Activated naive CD8-positive, alpha-beta T cell treated with anti-CD3 and anti-CD28 coated beads, Interleukin-2, amount 10 ng/mL, durations not matched to agents 7 days and 5 days (primary cell): ENCODE measurements around the gene MEGF9. TPM values are rescaled to one million over a fixed set of nuclear protein-coding genes. Genes with fewer than 3 reads are reported as not detected.

ENCODE experiments used
- ATAC-seq: fragments of 150-1000 bp; cut with Tn5 transposase; one replicate; pipeline ENCODE4 v1.10.0; 2021; ENCODE audit warnings: low read depth, moderate library complexity
- POLR2A ChIA-PET: fragments of 350-600 bp; sonication (Branson Sonifier 250); formaldehyde crosslinking; loops from one replicate; lab custom pipeline; 2021; ENCODE audit warnings: antibody characterized with exemption; lab: Charles Lee
- DNase-seq: peaks from one replicate; pipeline ENCODE4 v3.0.0; 2021
- H3K27ac Mint-ChIP-seq: one replicate; pipeline ENCODE4 v1.8.0; 2022; ENCODE audit warnings: mild to moderate bottlenecking, mixed read lengths
- H3K27me3 Mint-ChIP-seq: one replicate; pipeline ENCODE4 v1.8.0; 2022; ENCODE audit warnings: mild to moderate bottlenecking, moderate library complexity, mixed read lengths
- H3K36me3 Mint-ChIP-seq: one replicate; pipeline ENCODE4 v1.8.0; 2021; ENCODE audit warnings: mild to moderate bottlenecking, mixed read lengths
- H3K4me1 Mint-ChIP-seq: one replicate; pipeline ENCODE4 v1.8.0; 2021; ENCODE audit warnings: mixed read lengths
- H3K4me3 Mint-ChIP-seq: one replicate; pipeline ENCODE4 v1.8.0; 2022; ENCODE audit warnings: mild to moderate bottlenecking, moderate library complexity, mixed read lengths
- H3K9me3 Mint-ChIP-seq: one replicate; pipeline ENCODE4 v1.8.0; 2021; ENCODE audit warnings: mixed read lengths
- total RNA-seq, 2 experiments: library from RNA; stranded (reverse); gene quantifications; one replicate each; pipeline ENCODE4 v1.2.3, GENCODE V29; 2021

Gene MEGF9
- total RNA-seq, 2 experiments from 2014 or later, result 10.3 to 11.0 TPM

DNA sequence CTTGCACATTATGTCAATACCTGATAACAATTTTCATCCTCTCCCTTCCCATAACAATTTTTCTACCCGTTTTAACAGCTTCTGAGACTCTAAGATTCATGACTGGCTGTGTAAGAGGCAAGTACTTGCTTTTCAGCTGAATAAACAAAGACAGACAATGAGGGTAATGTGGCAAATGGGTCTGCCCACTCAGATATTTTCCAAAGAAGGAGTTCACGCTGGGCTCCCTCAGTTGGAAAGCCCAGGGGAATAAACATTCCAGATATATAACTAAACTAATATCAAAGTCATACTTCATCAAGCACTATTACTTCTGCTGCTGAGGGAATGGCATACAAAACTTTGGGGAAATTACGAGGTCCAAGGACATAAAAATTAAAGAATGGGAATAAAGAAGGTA is 24.4 kb downstream of the MEGF9 start:
- H3K4me3 Mint-ChIP-seq, result no peak overlapping the region
- DNase-seq, result no peak
- H3K36me3 Mint-ChIP-seq, result peaks cover 9% of the 10 kb centered on the region
- POLR2A ChIA-PET, result no interaction called here
- H3K27ac Mint-ChIP-seq, result no peak overlapping the region
- H3K27me3 Mint-ChIP-seq, result no peaks in the 10 kb centered on the region
- H3K9me3 Mint-ChIP-seq, result peaks cover 2% of the 10 kb centered on the region
- H3K4me1 Mint-ChIP-seq, result peaks cover 25% of the 10 kb centered on the region
- no peak for ATAC-seq

DNA sequence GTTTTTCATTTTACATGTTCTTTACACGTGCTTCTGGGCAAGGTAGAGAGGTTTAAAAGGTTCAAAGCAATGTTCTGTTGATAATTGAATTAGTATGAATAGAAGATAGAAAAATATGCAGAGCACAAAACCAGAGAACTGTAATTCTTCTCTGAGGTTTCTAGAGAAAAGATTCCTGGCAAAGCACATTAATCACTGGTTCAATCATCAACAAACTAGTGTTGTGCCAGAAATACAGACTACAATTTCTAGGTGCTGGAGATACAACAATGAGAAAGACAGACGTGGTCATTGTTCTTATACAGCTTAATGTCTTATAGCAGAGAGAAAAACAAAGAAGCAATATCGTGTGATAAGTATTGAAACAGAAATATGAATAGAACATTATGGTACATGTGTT is 25.5 kb downstream of the MEGF9 start:
- H3K4me3 Mint-ChIP-seq, result no peak overlapping the region
- no peaks in the 10 kb centered on the region for H3K27me3 Mint-ChIP-seq
- H3K9me3 Mint-ChIP-seq, result peaks cover 2% of the 10 kb centered on the region
- ATAC-seq (no peak), DNase-seq (no peak)
- H3K27ac Mint-ChIP-seq, result no peak overlapping the region
- peaks cover 16% of the 10 kb centered on the region for H3K4me1 Mint-ChIP-seq
- H3K36me3 Mint-ChIP-seq, result peaks cover 9% of the 10 kb centered on the region
- POLR2A ChIA-PET, result no interaction called here

DNA sequence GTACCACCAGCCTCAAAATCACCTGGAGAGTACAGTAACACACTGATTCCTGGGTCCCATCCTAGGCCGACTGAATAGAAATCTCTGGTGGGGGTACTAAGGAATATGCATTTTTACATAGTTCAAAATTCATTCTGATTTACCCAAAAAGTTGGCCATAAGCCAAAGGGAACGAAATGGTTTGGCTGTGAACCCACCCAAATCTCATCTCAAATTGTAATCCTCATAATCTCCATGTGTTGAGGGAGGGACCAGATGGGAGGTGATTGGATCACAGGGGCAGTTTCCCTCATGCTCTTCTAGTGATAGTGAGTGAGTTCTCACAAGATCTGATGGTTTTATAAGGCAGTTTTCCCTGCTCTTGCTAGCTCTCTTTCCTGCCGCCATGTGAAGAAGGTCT is 31.1 kb downstream of the MEGF9 start:
- peaks cover 6% of the 10 kb centered on the region for H3K36me3 Mint-ChIP-seq
- H3K27me3 Mint-ChIP-seq, result no peaks in the 10 kb centered on the region
- no peaks in the 10 kb centered on the region for H3K4me1 Mint-ChIP-seq
- DNase-seq (no peak), ATAC-seq (no peak)
- H3K4me3 Mint-ChIP-seq, result no peak overlapping the region
- no peak overlapping the region for H3K27ac Mint-ChIP-seq
- H3K9me3 Mint-ChIP-seq, result peaks cover 2% of the 10 kb centered on the region
- POLR2A ChIA-PET, result no interaction called here

DNA sequence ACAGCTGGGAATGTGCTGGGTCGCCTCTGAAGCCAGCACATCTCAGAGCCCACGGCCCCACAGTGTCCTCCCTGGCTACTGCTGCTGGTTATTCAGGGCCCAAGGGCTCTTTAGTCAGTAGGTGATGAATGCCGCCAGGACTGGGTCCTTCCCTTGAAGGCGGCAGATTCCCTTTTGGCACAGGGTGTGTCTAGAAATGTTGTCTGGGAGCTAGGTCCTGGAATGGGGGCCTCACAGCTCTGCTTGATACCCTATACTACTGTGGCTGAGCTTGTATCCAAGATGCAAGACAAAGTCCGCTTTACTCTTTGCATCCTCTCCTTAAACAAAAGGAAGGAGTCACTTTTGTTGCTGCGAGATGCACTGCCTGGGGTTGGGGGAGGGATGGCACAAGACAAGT is 33.1 kb downstream of the MEGF9 start:
- Mint-ChIP-seq H3K36me3 (peaks cover 6% of the 10 kb centered on the region), H3K4me1 (no peaks in the 10 kb centered on the region), H3K4me3 (no peak overlapping the region), H3K27ac (no peak overlapping the region), H3K9me3 (peaks cover 2% of the 10 kb centered on the region), H3K27me3 (no peaks in the 10 kb centered on the region)
- POLR2A ChIA-PET, result no interaction called here
- DNase-seq (no peak), ATAC-seq (no peak)

DNA sequence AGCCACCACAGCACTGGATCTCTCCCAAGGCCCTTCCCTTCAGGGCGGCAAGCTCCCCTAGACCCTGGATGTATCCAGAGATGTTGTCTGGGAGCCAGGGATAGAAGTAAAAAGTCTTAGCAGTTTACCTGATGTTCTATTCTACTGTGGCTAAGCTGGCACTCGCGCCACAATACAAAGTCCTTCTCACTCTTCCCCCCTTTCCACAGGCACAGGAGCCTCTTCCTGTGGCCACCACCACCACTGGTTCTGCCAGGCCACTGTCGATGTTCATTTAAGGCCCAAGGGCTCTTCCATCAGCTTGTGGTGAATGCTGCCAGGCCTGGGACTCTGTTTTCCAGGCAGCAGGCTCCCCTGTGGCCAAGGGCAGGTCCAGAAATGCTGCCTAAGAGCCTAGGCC is 33.7 kb downstream of the MEGF9 start:
- H3K4me1 Mint-ChIP-seq, result no peaks in the 10 kb centered on the region
- H3K4me3 Mint-ChIP-seq, result no peak overlapping the region
- DNase-seq (no peak), ATAC-seq (no peak)
- H3K36me3 Mint-ChIP-seq, result peaks cover 4% of the 10 kb centered on the region
- H3K27ac Mint-ChIP-seq, result no peak overlapping the region
- no peaks in the 10 kb centered on the region for H3K27me3 Mint-ChIP-seq
- POLR2A ChIA-PET, result no interaction called here
- H3K9me3 Mint-ChIP-seq, result no peaks in the 10 kb centered on the region

DNA sequence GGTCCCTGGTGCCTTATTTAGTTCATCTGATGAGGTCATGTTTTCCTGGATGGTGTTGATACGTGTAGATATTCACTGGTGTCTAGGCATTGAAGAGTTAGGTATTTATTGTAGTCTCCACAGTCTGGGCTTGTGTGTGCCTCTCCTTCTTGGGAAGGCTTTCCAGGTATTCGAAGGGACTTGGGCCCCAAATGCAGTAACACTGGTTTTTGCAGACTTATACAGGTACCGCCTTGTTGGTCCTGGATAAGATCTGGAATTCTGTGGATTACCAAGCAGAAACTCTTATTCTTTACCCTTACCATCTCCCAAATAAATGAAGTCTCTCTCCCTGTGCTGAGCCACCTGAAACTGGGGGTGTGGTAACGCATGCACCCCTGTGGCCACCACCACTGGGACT is 34.1 kb downstream of the MEGF9 start:
- DNase-seq, result no peak
- Mint-ChIP-seq H3K9me3 (no peaks in the 10 kb centered on the region), H3K27me3 (no peaks in the 10 kb centered on the region), H3K4me3 (no peak overlapping the region), H3K36me3 (peaks cover 4% of the 10 kb centered on the region), H3K27ac (no peak overlapping the region), H3K4me1 (no peaks in the 10 kb centered on the region)
- ATAC-seq, result no peak
- POLR2A ChIA-PET, result no interaction called here

DNA sequence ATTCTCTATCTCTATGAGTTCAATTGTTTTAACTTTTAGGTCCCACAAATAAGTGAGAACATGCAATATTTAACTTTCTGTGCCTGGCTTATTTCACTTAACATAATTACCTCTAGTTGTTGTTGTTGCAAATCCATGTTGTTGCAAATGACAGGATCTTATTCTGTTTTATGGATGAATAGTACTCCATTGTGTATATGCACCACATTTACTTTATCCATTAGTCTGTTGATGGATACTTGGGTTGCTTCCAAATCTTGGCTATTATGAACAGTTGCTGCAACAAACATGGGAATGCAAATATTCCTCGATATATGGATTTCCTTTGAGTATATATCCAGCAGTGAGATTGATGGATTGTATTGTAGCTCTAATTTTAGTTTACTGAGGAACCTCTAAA is 36.3 kb downstream of the MEGF9 start:
- DNase-seq (no peak), ATAC-seq (no peak)
- Mint-ChIP-seq H3K36me3 (peaks cover 4% of the 10 kb centered on the region), H3K9me3 (no peaks in the 10 kb centered on the region), H3K4me1 (no peaks in the 10 kb centered on the region), H3K27ac (no peak overlapping the region), H3K4me3 (no peak overlapping the region), H3K27me3 (no peaks in the 10 kb centered on the region)
- POLR2A ChIA-PET, result no interaction called here

DNA sequence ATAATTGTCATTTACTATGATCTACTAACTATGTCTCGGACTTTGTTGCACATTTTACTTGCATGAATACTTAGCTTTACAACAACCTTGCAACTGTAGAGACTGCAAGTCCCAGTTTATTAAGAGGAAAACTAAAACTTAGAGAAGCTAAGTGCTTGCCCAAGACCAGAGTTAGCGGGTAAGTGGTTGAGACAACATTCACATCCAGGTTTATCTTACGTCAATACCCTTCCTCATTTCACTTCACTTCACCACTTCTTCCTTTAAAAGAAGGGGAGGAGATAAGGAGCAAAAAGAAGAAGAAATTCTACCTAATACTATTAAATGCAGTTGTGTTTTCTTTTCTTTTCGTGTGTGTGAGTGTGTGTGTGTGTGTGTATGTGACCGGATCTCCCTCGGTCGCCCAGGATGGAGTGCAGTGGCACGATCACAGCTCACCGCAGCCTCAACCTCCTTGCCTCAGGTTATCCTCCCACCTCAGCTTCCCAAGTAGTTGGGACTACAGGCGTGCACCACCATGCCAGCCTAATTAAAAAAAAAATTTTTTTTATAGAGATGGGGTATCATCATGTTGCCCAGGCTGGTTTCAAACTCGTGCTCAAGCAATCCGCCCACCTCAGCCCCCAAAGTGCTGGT is 37.4 kb downstream of the MEGF9 start:
- Mint-ChIP-seq H3K27ac (no peak overlapping the region), H3K4me1 (no peaks in the 10 kb centered on the region), H3K9me3 (no peaks in the 10 kb centered on the region), H3K36me3 (peaks cover 4% of the 10 kb centered on the region), H3K4me3 (no peak overlapping the region), H3K27me3 (no peaks in the 10 kb centered on the region)
- POLR2A ChIA-PET, result no interaction called here
- DNase-seq (no peak), ATAC-seq (no peak)

DNA sequence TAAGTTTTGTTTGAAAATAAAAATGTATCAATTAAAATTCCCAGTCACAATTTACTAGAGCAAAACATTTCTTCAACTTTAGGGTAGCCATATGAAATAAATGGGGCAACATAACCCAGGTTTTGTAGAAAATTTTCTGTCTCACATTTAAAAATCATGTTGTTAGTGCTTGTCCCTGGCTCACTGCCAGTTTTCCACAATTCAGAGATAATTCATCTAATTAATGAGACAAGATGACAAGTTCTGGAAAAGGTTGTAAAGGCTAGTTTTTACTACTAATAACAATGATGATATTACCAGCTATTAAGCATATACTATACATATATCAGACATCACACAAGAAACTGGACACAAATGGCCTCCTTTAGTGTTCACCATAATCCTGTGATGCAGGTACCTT is 45.9 kb downstream of the MEGF9 start:
- DNase-seq (no peak), ATAC-seq (no peak)
- POLR2A ChIA-PET, result no interaction called here
- Mint-ChIP-seq H3K27ac (no peak overlapping the region), H3K4me1 (peaks cover 3% of the 10 kb centered on the region), H3K27me3 (peaks cover 2% of the 10 kb centered on the region), H3K4me3 (no peak overlapping the region), H3K36me3 (peaks cover 6% of the 10 kb centered on the region), H3K9me3 (peaks cover 2% of the 10 kb centered on the region)

DNA sequence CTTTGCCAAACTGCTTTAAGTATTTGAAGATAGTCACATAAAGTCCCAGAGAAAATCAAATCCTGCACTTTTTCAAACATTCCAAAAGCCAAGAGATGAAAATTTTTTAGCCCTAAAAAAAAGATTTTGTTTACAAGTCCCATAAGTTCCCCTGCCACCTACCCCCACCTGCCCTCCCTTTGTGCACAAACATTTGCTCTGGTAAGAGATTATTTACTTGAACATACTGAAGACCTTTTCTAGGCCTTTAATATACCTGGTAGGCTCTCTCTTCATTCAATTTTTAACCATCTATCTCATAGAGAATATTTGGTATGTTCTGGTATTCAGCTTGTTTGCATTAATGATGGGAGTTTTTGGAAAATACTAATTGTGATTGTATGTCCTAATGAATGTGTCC is 50.3 kb downstream of the MEGF9 start:
- peaks cover 2% of the 10 kb centered on the region for H3K27me3 Mint-ChIP-seq
- H3K27ac Mint-ChIP-seq, result no peak overlapping the region
- no peak for ATAC-seq
- no peak overlapping the region for H3K4me3 Mint-ChIP-seq
- H3K4me1 Mint-ChIP-seq, result peaks cover 1% of the 10 kb centered on the region
- peaks cover 2% of the 10 kb centered on the region for H3K9me3 Mint-ChIP-seq
- H3K36me3 Mint-ChIP-seq, result peaks cover 4% of the 10 kb centered on the region
- DNase-seq, result no peak
- POLR2A ChIA-PET, result no interaction called here

DNA sequence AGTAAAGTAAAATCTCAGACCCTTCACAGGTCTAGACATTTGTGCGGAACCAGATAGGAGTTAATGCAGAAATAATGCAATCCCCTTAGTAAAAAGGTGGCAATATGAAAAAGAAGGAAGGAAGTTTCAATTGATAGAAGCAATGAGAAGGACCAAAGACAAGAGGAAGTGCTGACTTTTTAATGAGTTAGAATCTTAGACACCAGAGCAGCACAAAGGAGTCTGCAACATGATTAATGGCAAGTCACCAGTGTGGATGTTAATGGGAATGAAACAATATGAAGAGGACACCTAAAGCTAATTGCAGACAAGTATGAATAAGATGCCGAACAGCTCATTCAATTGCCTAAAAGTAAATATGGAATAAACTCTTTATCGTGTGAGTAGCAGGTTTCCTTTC is 50.9 kb downstream of the MEGF9 start:
- ATAC-seq (no peak), DNase-seq (no peak)
- peaks cover 2% of the 10 kb centered on the region for H3K9me3 Mint-ChIP-seq
- H3K4me3 Mint-ChIP-seq, result no peak overlapping the region
- peaks cover 2% of the 10 kb centered on the region for H3K27me3 Mint-ChIP-seq
- no peak overlapping the region for H3K27ac Mint-ChIP-seq
- POLR2A ChIA-PET, result no interaction called here
- H3K36me3 Mint-ChIP-seq, result peaks cover 4% of the 10 kb centered on the region
- H3K4me1 Mint-ChIP-seq, result peaks cover 1% of the 10 kb centered on the region

DNA sequence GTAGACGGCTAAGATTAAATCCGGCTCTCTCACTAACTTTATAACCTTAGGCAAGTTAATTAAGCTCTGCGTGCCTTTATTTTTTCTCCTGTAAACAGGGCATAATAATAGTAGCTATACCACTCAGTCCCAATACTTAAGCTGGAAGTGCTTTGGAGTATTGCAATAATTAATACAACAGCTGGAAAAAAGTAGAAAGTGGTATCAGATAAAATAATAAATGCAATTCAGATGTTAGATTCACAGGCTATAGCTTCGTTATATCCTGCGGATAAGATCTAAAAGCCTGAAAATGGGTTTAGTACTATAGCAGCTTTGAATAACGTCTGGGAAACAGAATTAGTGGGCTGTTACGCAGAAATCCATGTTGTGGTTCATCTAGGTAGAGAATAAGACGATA is 51.8 kb downstream of the MEGF9 start:
- peaks cover 2% of the 10 kb centered on the region for H3K9me3 Mint-ChIP-seq
- POLR2A ChIA-PET, result no interaction called here
- DNase-seq (no peak), ATAC-seq (no peak)
- peaks cover 6% of the 10 kb centered on the region for H3K36me3 Mint-ChIP-seq
- no peak overlapping the region for H3K27ac Mint-ChIP-seq
- peaks cover 1% of the 10 kb centered on the region for H3K4me1 Mint-ChIP-seq
- no peak overlapping the region for H3K4me3 Mint-ChIP-seq
- H3K27me3 Mint-ChIP-seq, result peaks cover 2% of the 10 kb centered on the region

DNA sequence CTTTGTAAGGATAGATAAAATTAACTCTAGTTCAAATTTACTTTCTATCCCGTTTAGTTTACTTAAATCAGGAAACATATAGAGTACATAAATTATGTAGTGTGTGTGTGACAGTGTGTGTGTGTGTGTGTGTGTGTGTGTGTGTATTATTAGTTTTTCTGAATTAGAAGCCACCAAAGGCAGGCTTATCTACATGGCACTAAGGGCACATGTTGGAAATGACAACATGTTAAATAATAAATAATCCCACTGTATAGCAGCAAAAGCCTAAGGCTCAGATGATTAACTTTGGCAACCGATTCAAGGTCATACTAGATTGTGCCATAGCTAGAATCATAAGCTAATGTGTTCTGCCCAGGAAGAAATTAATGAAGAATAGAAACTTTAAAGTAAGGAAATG is 54.6 kb downstream of the MEGF9 start:
- ATAC-seq, result no peak
- POLR2A ChIA-PET, result no interaction called here
- Mint-ChIP-seq H3K4me3 (no peak overlapping the region), H3K27me3 (no peaks in the 10 kb centered on the region), H3K9me3 (no peaks in the 10 kb centered on the region), H3K27ac (no peak overlapping the region), H3K36me3 (peaks cover 2% of the 10 kb centered on the region), H3K4me1 (peaks cover 5% of the 10 kb centered on the region)
- no peak for DNase-seq

DNA sequence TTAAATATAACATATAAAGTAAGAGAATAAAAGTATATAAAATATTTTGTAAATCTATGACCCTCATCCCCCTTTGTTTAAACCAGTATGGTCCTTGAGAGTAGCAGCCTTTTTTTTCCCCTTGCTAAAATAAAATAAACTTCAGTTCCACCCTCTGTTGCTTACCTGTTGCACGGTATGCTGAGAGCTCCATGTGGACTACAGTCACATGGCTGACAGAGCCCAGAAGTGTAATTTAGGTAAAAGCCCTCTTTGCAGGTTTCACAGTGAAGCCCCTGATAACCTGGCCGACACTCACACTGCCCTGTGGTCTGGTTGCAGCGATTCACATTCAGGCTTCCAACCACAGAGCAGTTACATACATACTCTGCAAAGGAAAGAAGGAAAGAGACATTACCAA is 55.1 kb downstream of the MEGF9 start:
- Mint-ChIP-seq H3K27me3 (no peaks in the 10 kb centered on the region), H3K36me3 (peaks cover 2% of the 10 kb centered on the region), H3K27ac (no peak overlapping the region), H3K4me3 (no peak overlapping the region), H3K9me3 (no peaks in the 10 kb centered on the region), H3K4me1 (peaks cover 5% of the 10 kb centered on the region)
- ATAC-seq (no peak), DNase-seq (no peak)
- POLR2A ChIA-PET, result no interaction called here
